Esophagus muscularis mucosa (tissue), 4 donors: ENCODE data around the gene MOB3B.

Experiments used
- EP300 ChIP-seq: sonication (generic); formaldehyde crosslinking; IDR thresholded peaks from one replicate; pipeline ENCODE4 v1.6.1; 2017; ENCODE audit warnings: antibody characterized with exemption
- POLR2A ChIP-seq: fragments of 450-650 bp; IDR thresholded peaks from one replicate; pipeline ENCODE4 v1.6.1; 2017; ENCODE audit warnings: antibody characterized with exemption, moderate library complexity, mild to moderate bottlenecking, low read depth
- POLR2AphosphoS5 ChIP-seq, 2 donors: sonication (generic); formaldehyde crosslinking; IDR thresholded peaks; one replicate each; pipeline ENCODE4 v1.6.1; 2017; ENCODE audit warnings: antibody characterized with exemption in 2 of 2
- TF ChIP-seq, protein P1 (sequence below), 3 experiments: fragments of 200-600 bp in 2 of 3; fragments of 450-650 bp in 1 of 3; sonication (generic) in 2 of 3; IDR thresholded peaks; one replicate each; pipeline ENCODE4 v1.5.1; 2017 to 2019; ENCODE audit warnings: antibody characterized with exemption in 3 of 3, mild to moderate bottlenecking in 2 of 3, moderate library complexity in 1 of 3

DNA sequence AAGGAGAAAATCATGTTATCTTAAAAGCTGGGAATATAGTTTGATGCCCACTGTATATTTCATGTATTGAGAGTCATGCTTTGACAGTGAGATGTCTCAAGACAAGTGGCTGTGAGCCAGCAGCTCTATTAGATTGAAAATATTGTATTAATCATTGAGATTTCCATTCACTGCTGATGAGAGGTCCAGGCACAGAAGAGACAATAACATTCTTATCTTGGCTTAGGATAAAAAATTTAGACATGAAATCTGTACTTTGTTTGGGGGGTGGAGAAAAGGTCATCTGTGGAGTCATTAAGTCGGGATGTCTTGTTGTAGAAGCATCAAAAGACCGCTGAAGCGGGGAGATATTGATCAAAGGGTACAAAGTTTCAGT is 134.8 kb downstream of the MOB3B start:
- no peak for TF ChIP-seq POLR2A
- TF ChIP-seq, protein P1, sequence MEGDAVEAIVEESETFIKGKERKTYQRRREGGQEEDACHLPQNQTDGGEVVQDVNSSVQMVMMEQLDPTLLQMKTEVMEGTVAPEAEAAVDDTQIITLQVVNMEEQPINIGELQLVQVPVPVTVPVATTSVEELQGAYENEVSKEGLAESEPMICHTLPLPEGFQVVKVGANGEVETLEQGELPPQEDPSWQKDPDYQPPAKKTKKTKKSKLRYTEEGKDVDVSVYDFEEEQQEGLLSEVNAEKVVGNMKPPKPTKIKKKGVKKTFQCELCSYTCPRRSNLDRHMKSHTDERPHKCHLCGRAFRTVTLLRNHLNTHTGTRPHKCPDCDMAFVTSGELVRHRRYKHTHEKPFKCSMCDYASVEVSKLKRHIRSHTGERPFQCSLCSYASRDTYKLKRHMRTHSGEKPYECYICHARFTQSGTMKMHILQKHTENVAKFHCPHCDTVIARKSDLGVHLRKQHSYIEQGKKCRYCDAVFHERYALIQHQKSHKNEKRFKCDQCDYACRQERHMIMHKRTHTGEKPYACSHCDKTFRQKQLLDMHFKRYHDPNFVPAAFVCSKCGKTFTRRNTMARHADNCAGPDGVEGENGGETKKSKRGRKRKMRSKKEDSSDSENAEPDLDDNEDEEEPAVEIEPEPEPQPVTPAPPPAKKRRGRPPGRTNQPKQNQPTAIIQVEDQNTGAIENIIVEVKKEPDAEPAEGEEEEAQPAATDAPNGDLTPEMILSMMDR (IDR thresholded peaks at IDR 0.05), result no peak
- TF ChIP-seq EP300, result no peak
- no peak for TF ChIP-seq POLR2AphosphoS5 (IDR thresholded peaks at IDR 0.05)
